ENCODE measurements around the gene ZBTB7C. TPM values are rescaled to one million over a fixed set of nuclear protein-coding genes. Genes with fewer than 3 reads are reported as not detected.

ZBTB7C gene
- total and polyA plus RNA-seq, 2 of the 8 experiments (the other 6 are each of a cell fraction or from before 2014, with no cell fraction given), result 0.15 to 0.45 TPM

DNA sequence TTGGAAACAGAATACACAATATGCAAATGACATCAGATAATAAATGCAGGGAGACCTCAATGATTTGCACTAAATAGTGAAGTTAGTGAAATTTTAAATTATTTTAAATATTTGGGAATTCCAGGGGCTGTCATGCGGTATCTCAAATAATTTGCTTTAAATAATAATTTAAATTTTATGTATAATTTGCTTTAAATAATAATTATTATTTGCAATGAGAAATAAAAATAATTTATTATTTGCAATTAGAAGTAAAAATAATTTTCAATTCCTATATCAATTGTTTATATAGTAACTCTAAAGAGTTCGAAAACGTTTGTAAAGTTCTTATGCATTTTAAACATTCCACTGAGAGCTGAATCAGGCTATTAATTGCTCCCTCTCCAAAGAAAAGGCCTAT lies 226.4 kb downstream of the ZBTB7C start:
- CTCF ChIA-PET (ENCODE audit: partially characterized antibody), result interaction anchor here (0.8 to 1.8 kb wide), 7 partner anchors 14 to 228 kb away, joined by 3 to 7 read pairs (median 3); no protein-coding TSS in a partner anchor
- no peak for TF ChIP-seq CTBP2 (IDR thresholded peaks at IDR 0.05; ENCODE audit: borderline replicate concordance, insufficient read depth, insufficient read length, low read length)

More for the DNA sequence above, 226.4 kb downstream of the ZBTB7C start:
- Histone ChIP-seq H4K5ac (ENCODE audit: insufficient read length, low read depth, low read length) (no peak overlapping the region), H2BK120ac (replicated peaks; ENCODE audit: low read depth, low read length) (no peak overlapping the region), H2BK5ac (ENCODE audit: low read depth, low read length) (no peak overlapping the region), H4K8ac (ENCODE audit: extremely low read depth, insufficient read depth, low read length) (no peak overlapping the region), H3K4me3 (ENCODE audit: extremely low read depth in 1 of 4, insufficient read depth in 2 of 4, low read depth in 3 of 4, low read length in 4 of 4) (no peak overlapping the region), H3K27me3 (replicated peaks in 1 of 4; ENCODE audit: control insufficient read depth in 3 of 4, extremely low read depth in 1 of 4, insufficient read depth in 3 of 4, low read length in 3 of 4) (0 out of 7 replicates have a peak, but pooled peaks cover 0 to 2% (median 0%) of the 10 kb centered on the region in 4 experiments), H3K4me1 (replicated peaks in 1 of 4; ENCODE audit: control insufficient read depth in 3 of 4, insufficient read depth in 4 of 4, low read length in 3 of 4) (peaks cover 0 to 11% (median 4%) of the 10 kb centered on the region in 4 experiments; a peak in 3 of 7 replicates), H2BK20ac (ENCODE audit: low read length) (no peak overlapping the region), H3K9me3 (ENCODE audit: insufficient read depth in 2 of 2, low read depth in 1 of 2, low read length in 1 of 2) (no peaks in the 10 kb centered on the region), H3K18ac (ENCODE audit: extremely low read depth, low read length) (no peak overlapping the region), H2BK12ac (ENCODE audit: low read depth, low read length) (no peak overlapping the region), H3K4ac (replicated peaks; ENCODE audit: insufficient read length, low read depth, low read length) (no peak overlapping the region), H2BK15ac (ENCODE audit: low read length) (no peak overlapping the region), H3K14ac (ENCODE audit: insufficient read length) (no peak overlapping the region), H3K23ac (ENCODE audit: insufficient read length) (no peak overlapping the region), H2AFZ (ENCODE audit: low read length) (no peak overlapping the region), H3K56ac (replicated peaks; ENCODE audit: insufficient read length, low read depth, low read length) (no peak overlapping the region), H3K27ac (ENCODE audit: low read depth, low read length) (no peak overlapping the region), H3K9ac (replicated peaks in 1 of 4; ENCODE audit: extremely low read depth in 1 of 4, low read depth in 3 of 4, low read length in 3 of 4) (no peak overlapping the region), H4K91ac (replicated peaks; ENCODE audit: insufficient read length, low read length) (no peak overlapping the region), H3K79me1 (ENCODE audit: low read depth, low read length) (no peaks in the 10 kb centered on the region), H4K20me1 (replicated peaks in 1 of 2; ENCODE audit: control insufficient read depth in 1 of 2, insufficient read depth in 2 of 2, low read length in 2 of 2) (no peaks in the 10 kb centered on the region), H3K79me2 (ENCODE audit: control insufficient read depth in 1 of 2, insufficient read depth in 2 of 2, low read length in 2 of 2) (no peaks in the 10 kb centered on the region), H3K4me2 (ENCODE audit: insufficient read depth in 1 of 2, low read depth in 2 of 2, low read length in 2 of 2) (no peak overlapping the region), H3K23me2 (ENCODE audit: low read depth, low read length) (no peaks in the 10 kb centered on the region; the same call in 1 of the 2 replicates), H2AK5ac (ENCODE audit: low read depth, low read length) (no peak overlapping the region), H3K36me3 (ENCODE audit: control insufficient read depth in 2 of 4, insufficient read depth in 4 of 4, low read length in 3 of 4) (no peaks in the 10 kb centered on the region)
- WGBS, 2 experiments (ENCODE audit: extremely low coverage in 1 of 2, insufficient coverage in 1 of 2, insufficient read length in 1 of 2, insufficient replicate concordance in 2 of 2, low coverage in 1 of 2, low lambda C conversion rate in 2 of 2, missing lambda C conversion rate in 1 of 2), result 86% methylated on average over 3 of the region's 3 CpGs; no CpG with 5 or more reads in 1 of the 2 experiments
- no peak for FAIRE-seq
- POLR2A ChIA-PET (ENCODE audit: partially characterized antibody), result interaction anchor here (0.7 to 1.0 kb wide), 2 partner anchors 16 to 20 kb away, joined by 3 to 4 read pairs; no protein-coding TSS in a partner anchor
- DNase-seq (ENCODE audit: low read depth in 1 of 2, low spot score in 2 of 2), result no peak
